ENCODE data around the gene KLHL26.

- TF ChIP-seq CTCF (IDR thresholded peaks at IDR 0.05) (no peak), POLR2A (IDR thresholded peaks at IDR 0.05) (no peak)
Observed at GRCh38 chr19:18704054-18704453, 67.2 kb downstream of the KLHL26 start.

Data from uterus (tissue), 2 donors.